ENCODE measurements around the gene SLC48A1.

- TF ChIP-seq CTCF (IDR thresholded peaks at IDR 0.05; ENCODE audit: insufficient read depth, low read length): no peak
- no peak for TF ChIP-seq POLR2AphosphoS5 (IDR thresholded peaks at IDR 0.05; ENCODE audit: low read depth)
Measured at GRCh38 chr12:47748899-47749298, 24.1 kb upstream of the SLC48A1 start.
